Measurements from ENCODE around the gene GINS1. TPM values are rescaled to one million over a fixed set of nuclear protein-coding genes. Genes with fewer than 3 reads are reported as not detected.

GINS1 gene
- total RNA-seq, 1 donor = 15.9 TPM

Other genes with a start within 250 kb of the GINS1 start
- gene ENTPD6, start 212.0 kb upstream of the GINS1 start, total RNA-seq (ENCODE audit: low replicate concordance) = 17.7 and 40.5 TPM in 2 replicates
- 87.8 and 203 TPM in 2 replicates for gene PYGB, start 159.6 kb upstream of the GINS1 start, total RNA-seq (ENCODE audit: low replicate concordance)
- gene ABHD12, start 16.8 kb upstream of the GINS1 start, total RNA-seq (ENCODE audit: low replicate concordance) = 24.0 and 25.9 TPM in 2 replicates
- gene NINL, start 177.9 kb downstream of the GINS1 start, total RNA-seq (ENCODE audit: low replicate concordance) = 6.5 and 31.0 TPM in 2 replicates
- 9.3 and 13.7 TPM in 2 replicates for gene NANP, start 216.3 kb downstream of the GINS1 start, total RNA-seq (ENCODE audit: low replicate concordance)